ENCODE results near the gene FAM107A. TPM values are rescaled to one million over a fixed set of nuclear protein-coding genes. Genes with fewer than 3 reads are reported as not detected.

FAM107A gene
- total RNA-seq, 2 experiments from 2014 or later = not detected

- Histone ChIP-seq H3K9me3 (ENCODE audit: control insufficient read depth in 1 of 2, insufficient read depth in 1 of 2, low read length in 2 of 2) (no peaks in the 10 kb centered on the region), H3K4me1 (ENCODE audit: insufficient read depth, low read length) (no peaks in the 10 kb centered on the region), H3K36me3 (ENCODE audit: insufficient read depth, low read length) (no peaks in the 10 kb centered on the region), H3K27ac (ENCODE audit: low read depth in 1 of 2, low read length in 2 of 2) (no peak overlapping the region), H3K27me3 (ENCODE audit: control insufficient read depth in 1 of 2, insufficient read depth in 2 of 2, low read length in 2 of 2) (peaks cover 2 to 8% of the 10 kb centered on the region in 2 experiments), H3K4me3 (ENCODE audit: low read length) (no peak overlapping the region)
- no peak for DNase-seq
- CTCF ChIA-PET = no interaction called here
- Mint-ChIP-seq H3K27me3 (peaks cover 29% of the 10 kb centered on the region), H3K36me3 (ENCODE audit: low read depth) (no peaks in the 10 kb centered on the region), H3K27ac (no peak overlapping the region), H3K9me3 (peaks cover 3% of the 10 kb centered on the region), H3K4me3 (no peak overlapping the region), H3K4me1 (ENCODE audit: low read depth) (no peaks in the 10 kb centered on the region)
- no peak for ATAC-seq (ENCODE audit: poor library complexity)
- intact Hi-C loops (cut with DNase I, micrococcal nuclease) = no loop called here
- no peak for TF ChIP-seq CTCF (IDR thresholded peaks at IDR 0.05)
- POLR2A ChIA-PET = no interaction called here
These were observed 29.5 kb upstream of the FAM107A start for GRCh38 chr3:58606693-58607092.

GRCh38 chr3:58604031-58604430, 26.8 kb upstream of the FAM107A start:
- Histone ChIP-seq H3K4me3 (ENCODE audit: low read length) (no peak overlapping the region), H3K27me3 (ENCODE audit: control insufficient read depth in 1 of 2, insufficient read depth in 2 of 2, low read length in 2 of 2) (peaks cover 2 to 13% of the 10 kb centered on the region in 2 experiments), H3K9me3 (ENCODE audit: control insufficient read depth in 1 of 2, insufficient read depth in 1 of 2, low read length in 2 of 2) (no peaks in the 10 kb centered on the region), H3K27ac (ENCODE audit: low read depth in 1 of 2, low read length in 2 of 2) (no peak overlapping the region), H3K4me1 (ENCODE audit: insufficient read depth, low read length) (no peaks in the 10 kb centered on the region), H3K36me3 (ENCODE audit: insufficient read depth, low read length) (no peaks in the 10 kb centered on the region)
- Mint-ChIP-seq H3K9me3 (peaks cover 3% of the 10 kb centered on the region), H3K4me1 (ENCODE audit: low read depth) (no peaks in the 10 kb centered on the region), H3K4me3 (no peak overlapping the region), H3K36me3 (ENCODE audit: low read depth) (no peaks in the 10 kb centered on the region), H3K27me3 (peaks cover 34% of the 10 kb centered on the region), H3K27ac (no peak overlapping the region)
- ATAC-seq (ENCODE audit: poor library complexity) (no peak), DNase-seq (no peak)
- POLR2A ChIA-PET = no interaction called here
- TF ChIP-seq CTCF (IDR thresholded peaks at IDR 0.05) = no peak
- intact Hi-C loops (cut with DNase I, micrococcal nuclease) = no loop called here
- CTCF ChIA-PET = no interaction called here

- Histone ChIP-seq H3K4me1 (ENCODE audit: insufficient read depth, low read length) (no peaks in the 10 kb centered on the region), H3K9me3 (ENCODE audit: control insufficient read depth in 1 of 2, insufficient read depth in 1 of 2, low read length in 2 of 2) (no peaks in the 10 kb centered on the region), H3K27ac (ENCODE audit: low read depth in 1 of 2, low read length in 2 of 2) (no peak overlapping the region), H3K27me3 (ENCODE audit: control insufficient read depth in 1 of 2, insufficient read depth in 2 of 2, low read length in 2 of 2) (peaks cover 2 to 13% of the 10 kb centered on the region in 2 experiments), H3K36me3 (ENCODE audit: insufficient read depth, low read length) (no peaks in the 10 kb centered on the region), H3K4me3 (ENCODE audit: low read length) (no peak overlapping the region)
- H3K36me3 Mint-ChIP-seq (ENCODE audit: low read depth) = no peaks in the 10 kb centered on the region
- CTCF ChIA-PET = no interaction called here
- H3K9me3 Mint-ChIP-seq = peaks cover 3% of the 10 kb centered on the region
- DNase-seq (no peak), ATAC-seq (ENCODE audit: poor library complexity) (no peak)
- no peak overlapping the region for H3K27ac Mint-ChIP-seq
- POLR2A ChIA-PET = no interaction called here
- TF ChIP-seq CTCF (IDR thresholded peaks at IDR 0.05) = no peak
- intact Hi-C loops (cut with DNase I, micrococcal nuclease) = no loop called here
- no peaks in the 10 kb centered on the region for H3K4me1 Mint-ChIP-seq (ENCODE audit: low read depth)
- no peak overlapping the region for H3K4me3 Mint-ChIP-seq
- peaks cover 34% of the 10 kb centered on the region for H3K27me3 Mint-ChIP-seq
These were observed 26.4 kb upstream of the FAM107A start for GRCh38 chr3:58603606-58604005.
